IMR-90 (cell line): ENCODE data around the gene CFAP70. TPM values are rescaled to one million over a fixed set of nuclear protein-coding genes. Genes with fewer than 3 reads are reported as not detected.

Source experiments
- ATAC-seq: fragments of 200-7000 bp; cut with Tn5 transposase; 2 replicates; pipeline ENCODE4 v1.9.1; 2020; ENCODE audit warnings: low read depth, mild to moderate bottlenecking, moderate library complexity
- BruUV-seq: library from RNA; stranded (reverse); fragments of 400-500 nt; replicated peaks from 2 replicates; lab custom pipeline; 2021; lab: Mats Ljungman, UMichigan
- CTCF ChIA-PET: fragments of 300-600 bp; formaldehyde crosslinking; extraction: SDS; loops from one replicate; lab custom pipeline; 2021; ENCODE audit warnings: antibody characterized with exemption; lab: Yijun Ruan, JAX
- POLR2A ChIA-PET: fragments of 300-600 bp; sonication (Branson Sonifier 250); formaldehyde crosslinking; loops from one replicate; lab custom pipeline; 2022; ENCODE audit warnings: antibody characterized with exemption; ENCODE audit not compliant: unreplicated experiment; lab: Charles Lee
- DNase-seq: peaks from one replicate; pipeline ENCODE4 v3.0.0; 2013
- H2AFZ ChIP-seq: replicated peaks from 2 replicates; pipeline ENCODE3; 2013; ENCODE audit warnings: low read length, mild to moderate bottlenecking; ENCODE audit not compliant: poor library complexity
- H2AK5ac ChIP-seq: 2 replicates; pipeline ENCODE4 v1.6.1; 2013; ENCODE audit warnings: low read depth, low read length, inconsistent platforms
- H2AK9ac ChIP-seq: replicated peaks from 2 replicates; pipeline ENCODE3; 2013; ENCODE audit warnings: mild to moderate bottlenecking, low read depth, low read length, moderate library complexity; ENCODE audit not compliant: poor library complexity
- H2BK120ac ChIP-seq: 2 replicates; pipeline ENCODE4 v1.6.1; 2013; ENCODE audit warnings: low read depth, low read length, inconsistent platforms
- H2BK15ac ChIP-seq: 3 replicates; pipeline ENCODE4 v1.6.1; 2013; ENCODE audit warnings: low read depth, low read length, inconsistent platforms
- H2BK20ac ChIP-seq: 2 replicates; pipeline ENCODE4 v1.6.1; 2013; ENCODE audit warnings: low read depth, mild to moderate bottlenecking, inconsistent platforms, low read length, moderate library complexity
- H2BK5ac ChIP-seq: 2 replicates; pipeline ENCODE4 v1.6.1; 2013; ENCODE audit warnings: mild to moderate bottlenecking, low read depth, low read length, inconsistent platforms; ENCODE audit not compliant: poor library complexity, severe bottlenecking
- H3K14ac ChIP-seq: replicated peaks from 2 replicates; pipeline ENCODE4 v1.6.1; 2013; ENCODE audit warnings: low read depth, low read length, inconsistent platforms
- H3K18ac ChIP-seq: 2 replicates; pipeline ENCODE4 v1.6.1; 2013; ENCODE audit warnings: low read depth, low read length, control low read depth
- H3K23ac ChIP-seq: 2 replicates; pipeline ENCODE4 v1.6.1; 2013; ENCODE audit warnings: low read depth, low read length, inconsistent platforms
- H3K27ac ChIP-seq: 2 replicates; pipeline ENCODE4 v1.5.1; 2013; ENCODE audit warnings: mild to moderate bottlenecking, control low read depth, low read length; ENCODE audit not compliant: insufficient read depth
- H3K27me3 ChIP-seq: 2 replicates; pipeline ENCODE4 v1.6.1; 2013; ENCODE audit warnings: low read length; ENCODE audit not compliant: control insufficient read depth, insufficient read depth
- H3K36me3 ChIP-seq: 2 replicates; pipeline ENCODE4 v1.6.1; 2013; ENCODE audit warnings: low read length, mixed read lengths; ENCODE audit not compliant: control insufficient read depth, insufficient read depth
- H3K4ac ChIP-seq: 2 replicates; pipeline ENCODE4 v1.6.1; 2013; ENCODE audit warnings: low read depth, low read length, inconsistent platforms
- H3K4me1 ChIP-seq: 2 replicates; pipeline ENCODE4 v1.6.1; 2013; ENCODE audit warnings: low read length, mixed read lengths; ENCODE audit not compliant: control insufficient read depth, insufficient read depth
- H3K4me2 ChIP-seq: 2 replicates; pipeline ENCODE4 v1.6.1; 2013; ENCODE audit warnings: low read depth, mild to moderate bottlenecking, control low read depth, low read length, moderate library complexity
- H3K4me3 ChIP-seq: 2 replicates; pipeline ENCODE4 v1.5.1; 2013; ENCODE audit warnings: low read depth, mild to moderate bottlenecking, control low read depth, low read length, moderate library complexity; ENCODE audit not compliant: insufficient read depth
- H3K56ac ChIP-seq: 2 replicates; pipeline ENCODE4 v1.6.1; 2013; ENCODE audit warnings: low read length, inconsistent platforms; ENCODE audit not compliant: insufficient read depth; ENCODE audit errors: extremely low read depth
- H3K79me1 ChIP-seq, 2 experiments: 2 replicates each; pipeline ENCODE4 v1.6.1; 2013; ENCODE audit warnings: low read length in 2 of 2, inconsistent platforms in 1 of 2, low read depth in 1 of 2
- H3K9ac ChIP-seq: 2 replicates; pipeline ENCODE4 v1.6.1; 2013; ENCODE audit warnings: low read depth, low read length, control low read depth
- H3K9me1 ChIP-seq: 2 replicates; pipeline ENCODE4 v1.6.1; 2013; ENCODE audit warnings: low read length, inconsistent platforms; ENCODE audit not compliant: insufficient read depth
- H3K9me3 ChIP-seq: 2 replicates; pipeline ENCODE4 v1.6.1; 2013; ENCODE audit warnings: low read length; ENCODE audit not compliant: control insufficient read depth, insufficient read depth
- H4K20me1 ChIP-seq: 2 replicates; pipeline ENCODE4 v1.6.1; 2013; ENCODE audit warnings: low read length, inconsistent platforms; ENCODE audit not compliant: insufficient read depth
- H4K5ac ChIP-seq: 2 replicates; pipeline ENCODE4 v1.6.1; 2013; ENCODE audit warnings: mild to moderate bottlenecking, low read depth, low read length, control low read depth
- H4K8ac ChIP-seq, 2 experiments: 2 replicates each; pipeline ENCODE4 v1.6.1; 2013; ENCODE audit warnings: low read depth in 2 of 2, low read length in 2 of 2, control low read depth in 1 of 2, inconsistent platforms in 1 of 2
- H4K91ac ChIP-seq: 2 replicates; pipeline ENCODE4 v1.6.1; 2013; ENCODE audit warnings: low read depth, low read length, inconsistent platforms; ENCODE audit not compliant: insufficient read depth
- CEBPB ChIP-seq: IDR thresholded peaks from 2 replicates; pipeline ENCODE4 v1.6.1; 2012; ENCODE audit warnings: low read depth, low read length, improper control_type of control experiment
- FOS ChIP-seq: fragments of 150-350 bp; IDR thresholded peaks from 2 replicates; pipeline ENCODE4 v1.6.1; 2016; ENCODE audit warnings: low read depth, low read length
- MXI1 ChIP-seq: IDR thresholded peaks from 2 replicates; pipeline ENCODE4 v1.6.1; 2012; ENCODE audit warnings: low read depth, mild to moderate bottlenecking, low read length, moderate library complexity, borderline replicate concordance
- RCOR1 ChIP-seq: IDR thresholded peaks from 2 replicates; pipeline ENCODE4 v1.6.1; 2012; ENCODE audit warnings: mild to moderate bottlenecking, low read length, improper control_type of control experiment; ENCODE audit not compliant: insufficient replicate concordance
- WGBS, 2 experiments: methylation state at CpG; one replicate each; pipeline versions ENCODE4 v1.1.5 to v1.1.7; 2013; ENCODE audit warnings: missing lambda C conversion rate in 2 of 2; ENCODE audit not compliant: insufficient read length in 1 of 2; ENCODE audit errors: extremely low coverage in 2 of 2; 5-methylcytosine and 5-hydroxymethylcytosine counted together
- dilution Hi-C: fragments of 300-500 bp; cut with HindIII; formaldehyde crosslinking; loops from one replicate; pipeline ENCODE4 v1.14.3; 2018; ENCODE audit warnings: low sequenced_read_pairs; ENCODE audit not compliant: unreplicated experiment
- in situ Hi-C: fragments of 300-500 bp; cut with MboI; formaldehyde crosslinking; loops from 3 replicates; pipeline ENCODE4 v1.14.3; 2019; ENCODE audit warnings: low sequenced_read_pairs, inconsistent platforms, mixed read lengths
- intact Hi-C: fragments of 100-400 bp; cut with micrococcal nuclease; formaldehyde crosslinking; loops from 2 replicates; pipeline ENCODE4 v1.10.0; 2022
- polyA plus RNA-seq, 3 experiments: library from polyadenylated mRNA; depleted of rRNA; stranded (reverse); fragments of >200 nt; gene quantifications; 2 replicates each; pipeline ENCODE4 v1.2.3, GENCODE V29; 2012; ENCODE audit warnings: low replicate concordance in 1 of 3
- total RNA-seq: library from RNA; depleted of rRNA; stranded (reverse); fragments of >200 nt; gene quantifications from 2 replicates; pipeline ENCODE4 v1.2.3, GENCODE V29; 2012

CFAP70 gene
- total and polyA plus RNA-seq, 2 of the 4 experiments (the other 2 are of a cell fraction) = 0.15 to 0.18 TPM

- H2AFZ ChIP-seq = no peak overlapping the region
- H3K14ac ChIP-seq = no peak overlapping the region
- ChIA-PET POLR2A (interaction anchor here (0.5 kb wide), 1 partner anchor 209 kb away, joined by 7 read pairs; no protein-coding TSS in a partner anchor), CTCF (no interaction called here)
- H3K79me1 ChIP-seq = no peaks in the 10 kb centered on the region; a peak in 2 of 4 replicates
- in situ Hi-C loops = no loop called here
- no peaks in the 10 kb centered on the region for H3K27me3 ChIP-seq
- H3K4ac ChIP-seq = no peak overlapping the region
- H3K4me2 ChIP-seq = no peak overlapping the region
- DNase-seq (no peak), ATAC-seq (no peak)
- no peak overlapping the region for H3K27ac ChIP-seq
- no peak overlapping the region for H2BK120ac ChIP-seq
- no TSS peak for BruUV-seq
- H4K8ac ChIP-seq = no peak overlapping the region
- intact Hi-C loops = no loop called here
- dilution Hi-C loops = no loop called here
- H3K56ac ChIP-seq = no peak overlapping the region
- no peak overlapping the region for H2AK5ac ChIP-seq
- no peaks in the 10 kb centered on the region; the same call in 1 of the 2 replicates for H3K9me3 ChIP-seq
- no peaks in the 10 kb centered on the region for H4K20me1 ChIP-seq
- H4K91ac ChIP-seq = no peak overlapping the region
- no peak overlapping the region for H3K9ac ChIP-seq
- no peak overlapping the region for H2BK20ac ChIP-seq
- no peak overlapping the region for H3K23ac ChIP-seq
- H2BK15ac ChIP-seq = no peak overlapping the region
- H3K4me3 ChIP-seq = no peak overlapping the region
- no peaks in the 10 kb centered on the region for H3K4me1 ChIP-seq
- H3K18ac ChIP-seq = no peak overlapping the region
- H2BK5ac ChIP-seq = no peak overlapping the region
- peaks cover 10% of the 10 kb centered on the region for H3K36me3 ChIP-seq
- H4K5ac ChIP-seq = no peak overlapping the region
- H2AK9ac ChIP-seq = no peak overlapping the region
- no peak for TF ChIP-seq RCOR1
- no peak for TF ChIP-seq FOS
- TF ChIP-seq MXI1 = no peak
- no peak for TF ChIP-seq CEBPB
- WGBS, 2 experiments = no CpG with 5 or more reads among the region's 4 CpGs
- no peaks in the 10 kb centered on the region for H3K9me1 ChIP-seq
These were observed 147.4 kb downstream of the CFAP70 start for GRCh38 chr10:73211106-73211811.
